Fibroblast of lung (primary cell): ENCODE data around the gene CENPF. TPM values are rescaled to one million over a fixed set of nuclear protein-coding genes. Genes with fewer than 3 reads are reported as not detected.

Experiments
- DNase-seq, 2 donors: peaks; one replicate each; pipeline versions ENCODE4 v3.0.0 to v3.0.0-alpha.2; 2010; ENCODE audit warnings: low read depth in 2 of 2
- H2AFZ ChIP-seq: 2 replicates; pipeline ENCODE4 v1.5.1; 2012; ENCODE audit warnings: low read length, control low read depth, inconsistent platforms
- H3K27ac ChIP-seq: 2 replicates; pipeline ENCODE4 v1.5.1; 2011; ENCODE audit warnings: low read length, control low read depth; ENCODE audit not compliant: insufficient read depth
- H3K27me3 ChIP-seq: 2 replicates; pipeline ENCODE4 v1.5.1; 2011; ENCODE audit warnings: mild to moderate bottlenecking, low read length; ENCODE audit not compliant: control insufficient read depth, insufficient read depth
- H3K36me3 ChIP-seq: 2 replicates; pipeline ENCODE4 v1.5.1; 2011; ENCODE audit warnings: low read length; ENCODE audit not compliant: control insufficient read depth, insufficient read depth
- H3K4me1 ChIP-seq: 2 replicates; pipeline ENCODE4 v1.5.1; 2011; ENCODE audit warnings: low read length; ENCODE audit not compliant: control insufficient read depth, insufficient read depth; ENCODE audit errors: extremely low read depth
- H3K4me2 ChIP-seq: 2 replicates; pipeline ENCODE4 v1.5.1; 2011; ENCODE audit warnings: low read length, control low read depth; ENCODE audit not compliant: insufficient read depth; ENCODE audit errors: extremely low read depth
- H3K4me3 ChIP-seq, 4 experiments: fragments of 200-600 bp in 1 of 4; sonication (generic) in 1 of 4; replicated peaks in 1 of 4; 2 replicates each; pipeline ENCODE4 v1.5.1; 2011 to 2016; ENCODE audit warnings: low read length in 4 of 4, low read depth in 3 of 4, mild to moderate bottlenecking in 3 of 4, control low read depth in 2 of 4, inconsistent platforms in 1 of 4, mixed read lengths in 1 of 4; ENCODE audit not compliant: insufficient read depth in 1 of 4; ENCODE audit errors: control extremely low read depth in 1 of 4
- H3K79me2 ChIP-seq: 2 replicates; pipeline ENCODE4 v1.5.1; 2012; ENCODE audit warnings: mild to moderate bottlenecking, low read length, inconsistent platforms; ENCODE audit not compliant: control insufficient read depth, insufficient read depth
- H3K9ac ChIP-seq: 2 replicates; pipeline ENCODE4 v1.5.1; 2011; ENCODE audit warnings: mild to moderate bottlenecking, low read length, control low read depth; ENCODE audit not compliant: insufficient read depth
- H3K9me3 ChIP-seq: 2 replicates; pipeline ENCODE4 v1.5.1; 2012; ENCODE audit warnings: low read depth, low read length; ENCODE audit not compliant: control insufficient read depth, insufficient read depth
- H4K20me1 ChIP-seq: 2 replicates; pipeline ENCODE4 v1.5.1; 2011; ENCODE audit warnings: low read length; ENCODE audit not compliant: control insufficient read depth, insufficient read depth; ENCODE audit errors: extremely low read depth
- EZH2 ChIP-seq: IDR thresholded peaks from 2 replicates; pipeline ENCODE4 v1.5.1; 2012; ENCODE audit warnings: low read length, control low read depth, mild to moderate bottlenecking; ENCODE audit errors: missing control alignments
- polyA plus RNA-seq, 2 donors: library from polyadenylated mRNA; depleted of rRNA in 1 of 2; stranded (reverse) in 1 of 2; unstranded in 1 of 2; fragments of >200 nt; gene quantifications; 2 replicates each; pipeline ENCODE4 v1.2.1, GENCODE V29; 2011 to 2012; ENCODE audit warnings: missing spikeins in 1 of 2
- total RNA-seq: library from RNA; depleted of rRNA; stranded (reverse); fragments of >200 nt; gene quantifications from 2 replicates; pipeline ENCODE4 v1.2.1, GENCODE V29; 2014
- TF ChIP-seq, protein P1 (sequence below), 2 donors: IDR thresholded peaks in 1 of 2; conservative IDR thresholded peaks in 1 of 2; 1 replicate in 1 of 2; 2 replicates in 1 of 2; pipeline ENCODE4 v1.5.1; 2011 to 2012; ENCODE audit warnings: low read length in 2 of 2, control low read depth in 1 of 2, inconsistent platforms in 1 of 2, low read depth in 1 of 2, mild to moderate bottlenecking in 1 of 2

Gene CENPF
- total and polyA plus RNA-seq, 2 donors (not counting 1 experiment from before 2014, with no cell fraction given): 12.0 to 13.2 TPM

GRCh38 chr1:214579183-214579582, 23.8 kb upstream of the CENPF start:
- no peak overlapping the region for H3K27ac ChIP-seq
- H3K4me3 ChIP-seq: no peak overlapping the region
- no peak for TF ChIP-seq EZH2
- TF ChIP-seq, protein P1, sequence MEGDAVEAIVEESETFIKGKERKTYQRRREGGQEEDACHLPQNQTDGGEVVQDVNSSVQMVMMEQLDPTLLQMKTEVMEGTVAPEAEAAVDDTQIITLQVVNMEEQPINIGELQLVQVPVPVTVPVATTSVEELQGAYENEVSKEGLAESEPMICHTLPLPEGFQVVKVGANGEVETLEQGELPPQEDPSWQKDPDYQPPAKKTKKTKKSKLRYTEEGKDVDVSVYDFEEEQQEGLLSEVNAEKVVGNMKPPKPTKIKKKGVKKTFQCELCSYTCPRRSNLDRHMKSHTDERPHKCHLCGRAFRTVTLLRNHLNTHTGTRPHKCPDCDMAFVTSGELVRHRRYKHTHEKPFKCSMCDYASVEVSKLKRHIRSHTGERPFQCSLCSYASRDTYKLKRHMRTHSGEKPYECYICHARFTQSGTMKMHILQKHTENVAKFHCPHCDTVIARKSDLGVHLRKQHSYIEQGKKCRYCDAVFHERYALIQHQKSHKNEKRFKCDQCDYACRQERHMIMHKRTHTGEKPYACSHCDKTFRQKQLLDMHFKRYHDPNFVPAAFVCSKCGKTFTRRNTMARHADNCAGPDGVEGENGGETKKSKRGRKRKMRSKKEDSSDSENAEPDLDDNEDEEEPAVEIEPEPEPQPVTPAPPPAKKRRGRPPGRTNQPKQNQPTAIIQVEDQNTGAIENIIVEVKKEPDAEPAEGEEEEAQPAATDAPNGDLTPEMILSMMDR (conservative IDR thresholded peaks at IDR 0.05 in 1 of 2, IDR thresholded peaks at IDR 0.05 in 1 of 2; ENCODE audit: low read depth in 1 of 2, low read length in 2 of 2): no peak
- H4K20me1 ChIP-seq: no peaks in the 10 kb centered on the region
- no peaks in the 10 kb centered on the region for H3K27me3 ChIP-seq
- H3K79me2 ChIP-seq: no peaks in the 10 kb centered on the region
- H3K9ac ChIP-seq: no peak overlapping the region
- no peak overlapping the region for H2AFZ ChIP-seq
- no peaks in the 10 kb centered on the region for H3K4me1 ChIP-seq
- no peaks in the 10 kb centered on the region for H3K9me3 ChIP-seq
- DNase-seq: no peak
- no peaks in the 10 kb centered on the region for H3K36me3 ChIP-seq
- H3K4me2 ChIP-seq: no peak overlapping the region

DNA sequence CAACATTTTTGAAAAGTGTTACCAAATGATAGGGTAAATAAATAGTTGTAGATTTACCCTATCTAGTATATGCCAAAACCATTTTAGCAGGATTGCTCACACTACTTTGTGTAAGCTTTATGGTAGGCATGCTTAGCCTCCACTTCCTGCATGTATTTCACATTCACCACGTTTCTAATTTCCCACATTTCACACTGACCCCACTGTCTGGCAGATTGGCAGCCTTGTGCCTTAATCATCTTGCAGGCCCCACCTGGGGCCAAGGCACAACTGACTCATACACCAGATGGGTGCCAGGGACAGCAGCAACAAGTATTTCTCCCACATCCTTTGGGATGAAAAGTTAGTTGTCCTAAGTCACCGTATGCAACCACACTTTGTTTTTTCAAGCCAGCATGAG, 21.2 kb upstream of the CENPF start:
- Histone ChIP-seq H3K27me3 (no peaks in the 10 kb centered on the region), H3K27ac (no peak overlapping the region), H2AFZ (no peak overlapping the region), H3K9ac (no peak overlapping the region), H3K36me3 (no peaks in the 10 kb centered on the region), H3K4me2 (no peak overlapping the region), H3K79me2 (no peaks in the 10 kb centered on the region), H3K4me3 (no peak overlapping the region), H4K20me1 (no peaks in the 10 kb centered on the region), H3K9me3 (no peaks in the 10 kb centered on the region), H3K4me1 (peaks cover 3% of the 10 kb centered on the region)
- DNase-seq: peak; percentile 74 to 96
- no peak for TF ChIP-seq EZH2
- TF ChIP-seq, protein P1 (conservative IDR thresholded peaks at IDR 0.05 in 1 of 2, IDR thresholded peaks at IDR 0.05 in 1 of 2; ENCODE audit: low read depth in 1 of 2, low read length in 2 of 2): no peak

DNA sequence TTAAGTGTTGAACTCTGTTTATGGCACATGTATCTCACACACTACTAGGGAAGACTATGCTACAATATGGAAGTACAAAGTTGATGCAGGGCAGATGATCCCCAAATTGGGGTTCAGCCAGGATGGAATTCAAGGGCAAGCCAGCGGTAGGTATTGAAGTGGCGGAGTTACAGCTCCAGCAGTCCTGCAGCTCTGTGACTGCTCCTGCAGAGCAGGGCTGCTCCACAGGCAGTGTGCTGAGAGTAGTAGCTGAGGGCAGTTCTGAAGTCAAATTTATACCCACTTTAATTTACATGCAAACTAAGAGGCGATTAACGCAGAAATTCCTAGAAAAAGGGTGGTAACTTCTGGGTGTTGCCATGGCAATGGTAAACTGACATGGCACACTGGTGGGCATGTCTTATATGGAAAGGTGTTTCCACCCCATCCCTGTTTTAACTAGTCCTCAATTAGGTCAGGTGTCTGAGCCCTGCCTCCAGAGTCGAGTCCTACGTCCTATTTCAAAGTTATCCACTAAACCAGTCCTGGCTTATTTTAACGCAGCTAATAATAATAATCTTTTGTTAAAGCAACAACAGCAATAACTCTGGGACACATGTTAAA, 20.6 kb upstream of the CENPF start:
- no peaks in the 10 kb centered on the region for H4K20me1 ChIP-seq
- no peak overlapping the region for H2AFZ ChIP-seq
- TF ChIP-seq, protein P1 (conservative IDR thresholded peaks at IDR 0.05 in 1 of 2, IDR thresholded peaks at IDR 0.05 in 1 of 2; ENCODE audit: low read depth in 1 of 2, low read length in 2 of 2): no peak
- no peak for TF ChIP-seq EZH2
- H3K9me3 ChIP-seq: no peaks in the 10 kb centered on the region
- no peak for DNase-seq
- no peaks in the 10 kb centered on the region for H3K36me3 ChIP-seq
- no peak overlapping the region for H3K9ac ChIP-seq
- no peak overlapping the region for H3K4me2 ChIP-seq
- H3K27ac ChIP-seq: no peak overlapping the region
- peaks cover 3% of the 10 kb centered on the region for H3K4me1 ChIP-seq
- no peaks in the 10 kb centered on the region for H3K27me3 ChIP-seq
- no peak overlapping the region for H3K4me3 ChIP-seq
- H3K79me2 ChIP-seq: no peaks in the 10 kb centered on the region
